Muscle layer of colon (tissue), 2 donors: ENCODE data around the gene HCST.

Experiments
- H3K27ac ChIP-seq: one replicate; pipeline ENCODE4 v1.7.0; 2013; ENCODE audit warnings: low read depth, mild to moderate bottlenecking, low read length, moderate library complexity
- H3K27me3 ChIP-seq, 2 donors: one replicate each; pipeline ENCODE4 v1.7.0; 2013; ENCODE audit warnings: low read length in 2 of 2, mild to moderate bottlenecking in 2 of 2; ENCODE audit not compliant: insufficient read depth in 2 of 2, control insufficient read depth in 1 of 2
- H3K36me3 ChIP-seq: one replicate; pipeline ENCODE4 v1.7.0; 2013; ENCODE audit warnings: mild to moderate bottlenecking, low read length; ENCODE audit not compliant: insufficient read depth
- H3K4me1 ChIP-seq: one replicate; pipeline ENCODE4 v1.7.0; 2013; ENCODE audit warnings: mild to moderate bottlenecking, low read length; ENCODE audit not compliant: insufficient read depth
- H3K4me3 ChIP-seq, 2 donors: one replicate each; pipeline ENCODE4 v1.7.0; 2013; ENCODE audit warnings: low read length in 2 of 2, low read depth in 1 of 2, mild to moderate bottlenecking in 1 of 2, moderate library complexity in 1 of 2
- H3K9ac ChIP-seq: one replicate; pipeline ENCODE4 v1.7.0; 2013; ENCODE audit warnings: low read length
- H3K9me3 ChIP-seq: one replicate; pipeline ENCODE4 v1.7.0; 2013; ENCODE audit warnings: mild to moderate bottlenecking, low read length
- donor health status: abdominal sarcoma.
- donor health status: Adenocarcinoma of cecum.

The HCST gene

DNA sequence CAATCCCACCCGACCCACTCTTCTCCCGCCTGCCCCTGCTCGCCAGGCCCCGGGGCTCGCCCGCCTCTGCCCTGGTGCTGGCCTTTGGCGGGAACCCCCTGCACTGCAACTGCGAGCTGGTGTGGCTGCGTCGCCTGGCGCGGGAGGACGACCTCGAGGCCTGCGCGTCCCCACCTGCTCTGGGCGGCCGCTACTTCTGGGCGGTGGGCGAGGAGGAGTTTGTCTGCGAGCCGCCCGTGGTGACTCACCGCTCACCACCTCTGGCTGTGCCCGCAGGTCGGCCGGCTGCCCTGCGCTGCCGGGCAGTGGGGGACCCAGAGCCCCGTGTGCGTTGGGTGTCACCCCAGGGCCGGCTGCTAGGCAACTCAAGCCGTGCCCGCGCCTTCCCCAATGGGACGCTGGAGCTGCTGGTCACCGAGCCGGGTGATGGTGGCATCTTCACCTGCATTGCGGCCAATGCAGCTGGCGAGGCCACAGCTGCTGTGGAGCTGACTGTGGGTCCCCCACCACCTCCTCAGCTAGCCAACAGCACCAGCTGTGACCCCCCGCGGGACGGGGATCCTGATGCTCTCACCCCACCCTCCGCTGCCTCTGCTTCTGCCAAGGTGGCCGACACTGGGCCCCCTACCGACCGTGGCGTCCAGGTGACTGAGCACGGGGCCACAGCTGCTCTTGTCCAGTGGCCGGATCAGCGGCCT lies 37.9 kb downstream of the HCST start:
- no peak overlapping the region for H3K27ac ChIP-seq
- no peak overlapping the region for H3K4me3 ChIP-seq
- H3K9ac ChIP-seq = no peak overlapping the region
- H3K27me3 ChIP-seq = no peaks in the 10 kb centered on the region
- H3K4me1 ChIP-seq = peaks cover 30% of the 10 kb centered on the region
- no peaks in the 10 kb centered on the region for H3K36me3 ChIP-seq
- no peaks in the 10 kb centered on the region for H3K9me3 ChIP-seq

DNA sequence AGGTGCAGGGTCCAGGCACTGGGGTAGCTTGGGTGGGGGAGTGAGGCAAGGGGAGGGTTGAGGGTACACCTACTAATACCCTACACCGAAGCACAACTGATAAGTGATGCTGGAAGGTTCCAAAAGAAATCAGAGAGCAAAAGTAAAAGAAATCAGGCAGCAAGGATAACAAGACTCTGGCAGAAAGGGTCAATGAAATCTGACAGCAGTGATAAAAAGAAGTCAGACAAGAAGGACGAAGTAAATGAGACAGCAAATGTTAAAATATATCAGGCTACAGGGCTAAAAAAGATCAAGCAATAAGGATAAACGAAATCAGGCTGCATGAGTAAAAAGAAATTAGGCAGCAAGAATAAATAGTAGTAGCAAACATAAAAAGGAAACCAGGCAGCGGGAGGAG lies 38.5 kb downstream of the HCST start:
- Histone ChIP-seq H3K9me3 (no peaks in the 10 kb centered on the region), H3K27ac (no peak overlapping the region), H3K4me3 (no peak overlapping the region), H3K27me3 (no peaks in the 10 kb centered on the region), H3K4me1 (peaks cover 24% of the 10 kb centered on the region), H3K9ac (no peak overlapping the region), H3K36me3 (no peaks in the 10 kb centered on the region)

DNA sequence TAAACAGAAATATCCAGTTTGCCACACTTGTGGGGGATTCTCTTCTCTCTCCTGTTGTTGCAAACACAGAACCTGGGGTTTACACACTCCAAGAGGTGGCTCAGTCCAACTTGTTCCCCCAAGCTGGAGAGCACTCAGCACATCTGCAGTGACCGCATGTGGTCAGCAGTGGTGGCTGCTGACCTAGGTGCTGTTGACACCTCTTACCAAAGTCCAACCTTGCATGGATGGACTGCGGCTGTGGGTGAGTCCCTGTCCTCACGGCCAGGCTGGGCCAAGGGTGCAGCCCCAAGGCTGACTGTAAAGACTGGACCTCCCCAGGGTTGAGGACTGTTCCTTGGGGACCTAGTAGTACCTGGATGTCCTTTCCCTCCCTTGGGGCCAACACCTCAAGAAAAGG lies 39.9 kb downstream of the HCST start:
- H3K4me1 ChIP-seq = peaks cover 15% of the 10 kb centered on the region
- no peak overlapping the region for H3K27ac ChIP-seq
- H3K9ac ChIP-seq = no peak overlapping the region
- no peaks in the 10 kb centered on the region for H3K27me3 ChIP-seq
- H3K9me3 ChIP-seq = no peaks in the 10 kb centered on the region
- H3K36me3 ChIP-seq = no peaks in the 10 kb centered on the region
- no peak overlapping the region for H3K4me3 ChIP-seq

DNA sequence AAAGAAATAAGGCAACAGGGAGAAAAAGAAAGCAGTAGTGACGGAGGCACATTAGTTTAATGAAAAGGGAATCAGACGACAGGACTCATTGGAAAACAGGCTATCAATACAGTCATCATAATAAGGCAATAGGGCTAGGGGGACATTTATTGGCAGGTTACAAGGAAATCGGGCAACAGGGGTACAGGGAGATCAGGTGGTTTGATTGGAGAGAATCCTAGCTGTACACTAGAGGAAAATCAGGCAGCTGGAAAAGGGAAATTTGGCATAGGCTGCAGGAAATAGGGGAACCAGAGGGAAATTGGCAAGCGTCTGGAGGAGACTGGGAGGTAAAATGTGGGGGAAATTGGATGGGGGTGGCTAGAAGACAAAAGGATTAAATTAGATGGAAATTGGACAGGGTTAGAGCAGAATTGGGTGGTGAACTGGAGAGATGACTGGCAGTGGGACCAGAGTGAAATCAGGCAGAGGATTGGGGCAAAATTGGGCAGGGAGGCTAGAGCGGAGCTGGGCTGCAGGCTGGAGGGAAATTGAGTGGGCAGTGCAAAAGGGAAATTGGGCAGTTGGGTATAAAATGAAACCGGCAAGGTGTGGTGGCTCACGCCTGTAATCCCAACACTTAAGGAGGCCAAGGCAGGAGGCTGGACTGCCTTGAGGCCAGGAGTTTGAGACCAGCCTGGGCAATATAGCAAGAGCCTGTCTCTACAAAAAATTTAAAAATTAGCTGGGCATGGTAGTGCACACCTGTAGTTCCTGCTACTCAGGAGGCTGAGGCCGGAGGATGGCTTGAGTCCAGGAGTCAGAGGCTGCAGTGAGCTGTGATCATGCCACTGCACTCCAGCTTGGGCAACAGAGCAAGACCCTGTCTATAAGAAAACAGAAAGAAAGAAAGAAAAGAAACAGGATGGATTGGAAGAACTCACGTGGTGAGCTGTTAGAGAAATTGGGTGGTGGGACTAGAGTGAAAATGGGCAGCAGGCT lies 41.3 kb downstream of the HCST start:
- Histone ChIP-seq H3K9me3 (no peaks in the 10 kb centered on the region), H3K36me3 (no peaks in the 10 kb centered on the region), H3K9ac (no peak overlapping the region), H3K4me3 (no peak overlapping the region), H3K27ac (no peak overlapping the region), H3K27me3 (no peaks in the 10 kb centered on the region), H3K4me1 (peaks cover 2% of the 10 kb centered on the region)

DNA sequence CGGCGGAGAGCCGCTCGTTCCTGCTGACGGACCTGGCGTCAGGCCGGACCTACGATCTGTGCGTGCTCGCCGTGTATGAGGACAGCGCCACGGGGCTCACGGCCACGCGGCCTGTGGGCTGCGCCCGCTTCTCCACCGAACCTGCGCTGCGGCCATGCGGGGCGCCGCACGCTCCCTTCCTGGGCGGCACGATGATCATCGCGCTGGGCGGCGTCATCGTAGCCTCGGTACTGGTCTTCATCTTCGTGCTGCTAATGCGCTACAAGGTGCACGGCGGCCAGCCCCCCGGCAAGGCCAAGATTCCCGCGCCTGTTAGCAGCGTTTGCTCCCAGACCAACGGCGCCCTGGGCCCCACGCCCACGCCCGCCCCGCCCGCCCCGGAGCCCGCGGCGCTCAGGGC lies 42.2 kb downstream of the HCST start:
- no peak overlapping the region for H3K9ac ChIP-seq
- no peak overlapping the region for H3K27ac ChIP-seq
- no peaks in the 10 kb centered on the region for H3K27me3 ChIP-seq
- no peaks in the 10 kb centered on the region for H3K36me3 ChIP-seq
- H3K4me3 ChIP-seq = no peak overlapping the region
- H3K9me3 ChIP-seq = no peaks in the 10 kb centered on the region
- no peaks in the 10 kb centered on the region for H3K4me1 ChIP-seq

DNA sequence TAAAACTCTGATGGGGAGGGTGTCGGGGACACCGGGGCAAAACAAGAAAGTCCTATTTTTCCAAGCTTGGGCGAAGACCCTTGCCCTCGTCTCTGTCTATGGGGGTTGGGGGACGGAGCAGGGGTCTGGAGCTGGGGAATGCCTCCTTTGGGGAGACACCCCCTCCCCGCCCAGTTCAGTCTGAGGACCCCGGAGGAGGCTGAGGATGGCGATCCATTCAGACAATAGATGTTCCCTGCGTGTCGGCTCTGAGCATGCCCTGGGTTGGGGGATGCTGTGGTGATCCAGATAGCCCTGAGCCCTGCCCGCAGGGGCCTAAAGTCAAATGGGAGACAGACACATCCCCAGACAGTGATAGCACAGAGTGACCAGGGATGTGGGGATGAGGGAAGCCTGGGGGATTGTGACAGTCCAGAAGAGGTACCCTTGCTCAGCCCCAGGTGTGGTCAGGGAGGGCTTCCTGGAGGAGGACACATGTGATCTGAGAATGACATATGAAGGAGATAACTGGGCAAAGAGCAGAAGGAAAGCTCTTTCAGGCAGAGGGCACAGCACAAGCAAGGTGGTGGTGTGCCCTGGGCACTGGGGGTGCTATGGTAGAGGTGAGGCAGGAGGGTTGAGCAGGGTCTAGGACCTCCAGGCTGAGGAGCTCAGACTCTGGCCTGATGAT lies 42.9 kb downstream of the HCST start:
- H3K9ac ChIP-seq = no peak overlapping the region
- H3K4me1 ChIP-seq = no peaks in the 10 kb centered on the region
- no peaks in the 10 kb centered on the region for H3K9me3 ChIP-seq
- H3K4me3 ChIP-seq = no peak overlapping the region
- no peak overlapping the region for H3K27ac ChIP-seq
- H3K36me3 ChIP-seq = no peaks in the 10 kb centered on the region
- H3K27me3 ChIP-seq = no peaks in the 10 kb centered on the region

DNA sequence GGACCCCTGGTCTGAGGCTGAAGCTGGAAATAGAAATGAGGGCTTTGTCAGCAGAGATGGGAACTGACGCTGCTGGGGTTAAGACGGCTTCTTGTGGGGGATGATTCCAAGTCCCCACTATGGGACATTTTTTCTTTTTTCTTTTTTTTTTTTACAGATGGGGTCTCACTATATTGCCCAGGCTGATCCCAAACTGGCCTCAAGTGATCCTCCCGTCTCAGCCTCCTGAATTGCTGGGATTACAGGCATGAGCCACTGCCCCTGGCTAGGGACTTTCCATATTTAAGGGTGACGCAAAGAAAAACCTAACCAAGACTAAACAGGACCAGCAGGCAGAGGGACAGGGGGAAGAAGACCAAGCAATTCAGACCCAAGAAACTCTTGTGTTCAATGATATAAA lies 43.9 kb downstream of the HCST start:
- H3K36me3 ChIP-seq = no peaks in the 10 kb centered on the region
- H3K27ac ChIP-seq = no peak overlapping the region
- no peaks in the 10 kb centered on the region for H3K9me3 ChIP-seq

DNA sequence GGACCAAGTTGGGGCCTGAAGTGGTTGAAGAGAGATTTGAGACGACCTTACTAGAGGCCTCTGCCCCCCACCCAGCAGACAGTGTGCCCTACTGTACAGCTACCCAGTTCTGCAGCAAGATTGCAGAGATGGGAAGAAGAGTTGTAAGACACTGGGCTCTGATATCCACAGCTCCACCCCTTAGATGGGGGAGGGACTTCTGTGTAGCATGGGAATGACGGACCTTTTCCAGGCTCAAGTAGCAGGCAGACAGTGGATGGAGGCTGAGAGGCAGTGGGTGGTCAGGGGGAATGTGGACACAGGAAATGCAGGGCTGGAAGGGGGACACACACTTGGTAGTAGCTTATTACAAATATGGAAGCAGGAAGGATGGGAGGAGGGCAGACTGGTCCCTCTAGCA lies 46.8 kb downstream of the HCST start:
- no peaks in the 10 kb centered on the region for H3K36me3 ChIP-seq

More for the DNA sequence above, 43.9 kb downstream of the HCST start:
- Histone ChIP-seq H3K4me1 (no peaks in the 10 kb centered on the region), H3K9ac (no peak overlapping the region), H3K4me3 (no peak overlapping the region), H3K27me3 (no peaks in the 10 kb centered on the region)

More for the DNA sequence above, 46.8 kb downstream of the HCST start:
- no peak overlapping the region for H3K9ac ChIP-seq
- no peak overlapping the region for H3K4me3 ChIP-seq
- peaks cover 0 to 4% of the 10 kb centered on the region in 2 donors for H3K27me3 ChIP-seq
- no peaks in the 10 kb centered on the region for H3K9me3 ChIP-seq
- H3K27ac ChIP-seq = no peak overlapping the region
- H3K4me1 ChIP-seq = no peaks in the 10 kb centered on the region
